Neural cell (in vitro differentiated cells): ENCODE data around the gene VPS26A. TPM values are rescaled to one million over a fixed set of nuclear protein-coding genes. Genes with fewer than 3 reads are reported as not detected.
"Not testable (repeated sequence)": the region's sequence is repeated elsewhere in the genome, so short reads cannot be mapped to it uniquely, and the experiment has no call there.

Experiments used
- H2AFZ ChIP-seq: fragments of 200-600, 300-800 bp; sonication (generic), shearing (Covaris generic); 2 replicates; pipeline ENCODE4 v1.6.0; 2014; ENCODE audit warnings: low read depth, mild to moderate bottlenecking, antibody characterized with exemption, low read length, moderate library complexity
- H3F3A ChIP-seq: fragments of 200-600 bp; shearing (Covaris generic); 2 replicates; pipeline ENCODE4 v1.6.1; 2016; ENCODE audit warnings: mild to moderate bottlenecking, moderate library complexity, mixed read lengths, antibody characterized with exemption, low read length; ENCODE audit not compliant: insufficient read depth, poor library complexity, severe bottlenecking
- H3K27ac ChIP-seq: fragments of 200-600, 300-800 bp; sonication (generic), shearing (Covaris generic); 2 replicates; pipeline ENCODE4 v1.5.1; 2014; ENCODE audit warnings: mild to moderate bottlenecking, low read length, moderate library complexity
- H3K27me3 ChIP-seq: fragments of 300-800, 200-600 bp; sonication (generic), shearing (Covaris generic); 2 replicates; pipeline ENCODE4 v1.6.0; 2014; ENCODE audit warnings: mild to moderate bottlenecking, low read depth, low read length, moderate library complexity; ENCODE audit not compliant: insufficient read depth
- H3K36me3 ChIP-seq: fragments of 300-800, 200-600 bp; sonication (generic), shearing (Covaris generic); 2 replicates; pipeline ENCODE4 v1.5.1; 2014; ENCODE audit warnings: mild to moderate bottlenecking, antibody characterized with exemption, low read length, moderate library complexity; ENCODE audit not compliant: insufficient read depth
- H3K4me2 ChIP-seq: fragments of 300-800, 200-600 bp; sonication (generic), shearing (Covaris generic); 2 replicates; pipeline ENCODE4 v1.6.0; 2014; ENCODE audit warnings: mild to moderate bottlenecking, low read length
- H3K4me3 ChIP-seq: fragments of 300-800, 200-600 bp; sonication (generic), shearing (Covaris generic); 2 replicates; pipeline ENCODE4 v1.5.1; 2014; ENCODE audit warnings: mild to moderate bottlenecking, low read length, moderate library complexity
- H3K79me2 ChIP-seq: fragments of 200-600 bp; shearing (Covaris generic); replicated peaks from 2 replicates; pipeline ENCODE4 v1.6.0; 2014; ENCODE audit warnings: mild to moderate bottlenecking, low read length, moderate library complexity; ENCODE audit not compliant: insufficient read depth
- H3K9ac ChIP-seq: fragments of 300-800, 200-600 bp; sonication (generic), shearing (Covaris generic); 2 replicates; pipeline ENCODE4 v1.6.1; 2016; ENCODE audit warnings: mild to moderate bottlenecking, low read length, mixed read lengths
- H3K9me2 ChIP-seq: fragments of 200-600 bp; shearing (Covaris generic); 2 replicates; pipeline ENCODE4 v1.6.1; 2016; ENCODE audit warnings: mild to moderate bottlenecking, low read length, mixed read lengths; ENCODE audit not compliant: insufficient read depth
- H3K9me3 ChIP-seq: fragments of 200-600, 300-800 bp; sonication (generic), shearing (Covaris generic); 2 replicates; pipeline ENCODE4 v1.6.1; 2016; ENCODE audit warnings: mild to moderate bottlenecking, mixed run types, low read length, moderate library complexity, mixed read lengths
- H4K20me1 ChIP-seq: fragments of 200-600 bp; shearing (Covaris generic); 2 replicates; pipeline ENCODE4 v1.6.1; 2016; ENCODE audit warnings: mild to moderate bottlenecking, mixed run types; ENCODE audit not compliant: insufficient read depth
- CTCF ChIP-seq: fragments of 450-650 bp; IDR thresholded peaks from 2 replicates; pipeline ENCODE4 v1.5.1; 2014; ENCODE audit warnings: antibody characterized with exemption, mild to moderate bottlenecking, moderate library complexity; ENCODE audit not compliant: poor library complexity, severe bottlenecking
- EP300 ChIP-seq: fragments of 450-650 bp; conservative IDR thresholded peaks from 2 replicates; pipeline ENCODE4 v1.6.1; 2014; ENCODE audit warnings: antibody characterized with exemption, mild to moderate bottlenecking, moderate library complexity; ENCODE audit not compliant: poor library complexity, severe bottlenecking
- EZH2 ChIP-seq: fragments of 200-600, 300-800 bp; shearing (Covaris generic), sonication (generic); IDR thresholded peaks from 2 replicates; pipeline ENCODE4 v1.6.1; 2014; ENCODE audit warnings: antibody characterized with exemption, low read length, borderline replicate concordance, mild to moderate bottlenecking; ENCODE audit not compliant: insufficient read depth, poor library complexity, severe bottlenecking
- MXI1 ChIP-seq: fragments of 450-650 bp; conservative IDR thresholded peaks from 2 replicates; pipeline ENCODE4 v1.6.1; 2014; ENCODE audit warnings: antibody characterized with exemption, mild to moderate bottlenecking; ENCODE audit not compliant: poor library complexity, severe bottlenecking
- POLR2AphosphoS5 ChIP-seq: IDR thresholded peaks from 2 replicates; pipeline ENCODE4 v1.6.1; 2012
- RAD21 ChIP-seq: fragments of 450-650 bp; conservative IDR thresholded peaks from 2 replicates; pipeline ENCODE4 v1.6.1; 2014; ENCODE audit warnings: antibody characterized with exemption, mild to moderate bottlenecking, moderate library complexity
- REST ChIP-seq: IDR thresholded peaks from 2 replicates; pipeline ENCODE4 v1.6.1; 2012; ENCODE audit warnings: borderline replicate concordance
- SMC3 ChIP-seq: fragments of 450-650 bp; conservative IDR thresholded peaks from 2 replicates; pipeline ENCODE4 v1.6.1; 2014; ENCODE audit warnings: antibody characterized with exemption, mild to moderate bottlenecking, moderate library complexity; ENCODE audit not compliant: poor library complexity
- TAF1 ChIP-seq: IDR thresholded peaks from 2 replicates; pipeline ENCODE4 v1.6.1; 2012; ENCODE audit warnings: low read depth
- polyA plus RNA-seq: library from polyadenylated mRNA; depleted of rRNA; stranded (reverse); fragments of >200 nt; gene quantifications from 2 replicates; pipeline ENCODE4 v1.2.3, GENCODE V29; 2014

Gene VPS26A
- polyA plus RNA-seq, 1 donor from 2014 or later, result 48.9 TPM

- Histone ChIP-seq H3K9me3 (no peaks in the 10 kb centered on the region), H3K9ac (no peak overlapping the region), H3K36me3 (no peaks in the 10 kb centered on the region), H2AFZ (no peak overlapping the region), H4K20me1 (peaks cover 3% of the 10 kb centered on the region), H3K79me2 (peaks cover 17% of the 10 kb centered on the region), H3K4me2 (no peak overlapping the region), H3K27ac (no peak overlapping the region), H3F3A (no peaks in the 10 kb centered on the region), H3K27me3 (no peaks in the 10 kb centered on the region), H3K9me2 (no peaks in the 10 kb centered on the region), H3K4me3 (no peak overlapping the region)
- TF ChIP-seq REST, result no peak
- TF ChIP-seq TAF1, result no peak
- no peak for TF ChIP-seq RAD21
- no peak for TF ChIP-seq CTCF
- TF ChIP-seq POLR2AphosphoS5, result no peak
Observed at GRCh38 chr10:69139961-69140360, 16.0 kb downstream of the VPS26A start.

GRCh38 chr10:69141304-69141703 lies 17.3 kb downstream of the VPS26A start:
- peaks cover 25% of the 10 kb centered on the region for H3K79me2 ChIP-seq
- TF ChIP-seq CTCF (no peak), EP300 (no peak), EZH2 (no peak), TAF1 (no peak), SMC3 (no peak), REST (no peak), MXI1 (no peak), POLR2AphosphoS5 (no peak), RAD21 (no peak)

GRCh38 chr10:69142074-69142473 lies 18.1 kb downstream of the VPS26A start:
- H3K79me2 ChIP-seq, result peaks cover 28% of the 10 kb centered on the region
- not testable (repeated sequence) for H3K9me2 ChIP-seq, H3K36me3 ChIP-seq, H2AFZ ChIP-seq, H3K4me3 ChIP-seq, H3K9ac ChIP-seq, H3K27ac ChIP-seq, H3K9me3 ChIP-seq, H3K4me2 ChIP-seq, H4K20me1 ChIP-seq, H3F3A ChIP-seq, H3K27me3 ChIP-seq

More at GRCh38 chr10:69141304-69141703, 17.3 kb downstream of the VPS26A start:
- H3K36me3 ChIP-seq, result no peaks in the 10 kb centered on the region
- H3K27me3 ChIP-seq, result no peaks in the 10 kb centered on the region
- no peak overlapping the region for H3K9ac ChIP-seq
- H3K9me2 ChIP-seq, result no peaks in the 10 kb centered on the region
- peaks cover 3% of the 10 kb centered on the region for H4K20me1 ChIP-seq
- no peak overlapping the region for H3K27ac ChIP-seq
- H2AFZ ChIP-seq, result no peak overlapping the region
- H3K4me2 ChIP-seq, result no peak overlapping the region
- H3F3A ChIP-seq, result no peaks in the 10 kb centered on the region
- no peaks in the 10 kb centered on the region for H3K9me3 ChIP-seq
- H3K4me3 ChIP-seq, result no peak overlapping the region
